NCI-H1436 (cell line): ENCODE data around the gene USP7.
"Not testable (repeated sequence)": the region's sequence is repeated elsewhere in the genome, so short reads cannot be mapped to it uniquely, and the experiment has no call there.

Source experiments
- DNase-seq: peaks from one replicate; lab custom pipeline; 2025; lab: John Stamatoyannopoulos, UW

Gene USP7

GRCh38 chr16:8924214-8924613 is 39.5 kb downstream of the USP7 start:
- no peak for DNase-seq

- no peak for DNase-seq
Observed at GRCh38 chr16:8923199-8923598, 40.5 kb downstream of the USP7 start.

- DNase-seq = no peak
Observed at GRCh38 chr16:8921347-8921984, 42.2 kb downstream of the USP7 start.

- DNase-seq = no peak
Observed at GRCh38 chr16:8920645-8921346, 42.9 kb downstream of the USP7 start.

- DNase-seq = peak; percentile 65
Observed at GRCh38 chr16:8919934-8920462, 43.7 kb downstream of the USP7 start.

- no peak for DNase-seq
Observed at GRCh38 chr16:8919089-8919933, 44.4 kb downstream of the USP7 start.

- not testable (repeated sequence) for DNase-seq
Observed at GRCh38 chr16:8917336-8917735, 46.4 kb downstream of the USP7 start.

- DNase-seq = no peak
Observed at GRCh38 chr16:8916541-8917225, 47.0 kb downstream of the USP7 start.

GRCh38 chr16:8915722-8916301 is 47.9 kb downstream of the USP7 start:
- no peak for DNase-seq

GRCh38 chr16:8914098-8914497 is 49.6 kb downstream of the USP7 start:
- DNase-seq = no peak

- DNase-seq = no peak
Observed at GRCh38 chr16:8912793-8913192, 50.9 kb downstream of the USP7 start.

- DNase-seq = no peak
Observed at GRCh38 chr16:8910811-8911210, 52.9 kb downstream of the USP7 start.

GRCh38 chr16:8908810-8909468 is 54.8 kb downstream of the USP7 start:
- DNase-seq = no peak

GRCh38 chr16:8907096-8907495 is 56.6 kb downstream of the USP7 start:
- no peak for DNase-seq

GRCh38 chr16:8905795-8906591 is 57.7 kb downstream of the USP7 start:
- no peak for DNase-seq

GRCh38 chr16:8905168-8905762 is 58.4 kb downstream of the USP7 start:
- DNase-seq = no peak

- no peak for DNase-seq
Observed at GRCh38 chr16:8904018-8904430, 59.7 kb downstream of the USP7 start.

GRCh38 chr16:8903004-8903403 is 60.7 kb downstream of the USP7 start:
- no peak for DNase-seq

- no peak for DNase-seq
Observed at GRCh38 chr16:8901320-8901861, 62.3 kb downstream of the USP7 start.

- no peak for DNase-seq
Observed at GRCh38 chr16:8900343-8900742, 63.4 kb downstream of the USP7 start.
